Fibroblast of lung (primary cell): Measurements from ENCODE around the gene FAAP100. TPM values are rescaled to one million over a fixed set of nuclear protein-coding genes. Genes with fewer than 3 reads are reported as not detected.
A peak's percentile ranks its signal among the peaks of the same experiment; 100 is the strongest.

ENCODE experiments used
- DNase-seq, 2 donors: peaks; one replicate each; pipeline versions ENCODE4 v3.0.0 to v3.0.0-alpha.2; 2010; ENCODE audit warnings: low read depth in 2 of 2
- H2AFZ ChIP-seq: 2 replicates; pipeline ENCODE4 v1.5.1; 2012; ENCODE audit warnings: low read length, control low read depth, inconsistent platforms
- H3K27ac ChIP-seq: 2 replicates; pipeline ENCODE4 v1.5.1; 2011; ENCODE audit warnings: low read length, control low read depth; ENCODE audit not compliant: insufficient read depth
- H3K27me3 ChIP-seq: 2 replicates; pipeline ENCODE4 v1.5.1; 2011; ENCODE audit warnings: mild to moderate bottlenecking, low read length; ENCODE audit not compliant: control insufficient read depth, insufficient read depth
- H3K36me3 ChIP-seq: 2 replicates; pipeline ENCODE4 v1.5.1; 2011; ENCODE audit warnings: low read length; ENCODE audit not compliant: control insufficient read depth, insufficient read depth
- H3K4me1 ChIP-seq: 2 replicates; pipeline ENCODE4 v1.5.1; 2011; ENCODE audit warnings: low read length; ENCODE audit not compliant: control insufficient read depth, insufficient read depth; ENCODE audit errors: extremely low read depth
- H3K4me2 ChIP-seq: 2 replicates; pipeline ENCODE4 v1.5.1; 2011; ENCODE audit warnings: low read length, control low read depth; ENCODE audit not compliant: insufficient read depth; ENCODE audit errors: extremely low read depth
- H3K4me3 ChIP-seq, 4 experiments: fragments of 200-600 bp in 1 of 4; sonication (generic) in 1 of 4; replicated peaks in 1 of 4; 2 replicates each; pipeline ENCODE4 v1.5.1; 2011 to 2016; ENCODE audit warnings: low read length in 4 of 4, low read depth in 3 of 4, mild to moderate bottlenecking in 3 of 4, control low read depth in 2 of 4, inconsistent platforms in 1 of 4, mixed read lengths in 1 of 4; ENCODE audit not compliant: insufficient read depth in 1 of 4; ENCODE audit errors: control extremely low read depth in 1 of 4
- H3K79me2 ChIP-seq: 2 replicates; pipeline ENCODE4 v1.5.1; 2012; ENCODE audit warnings: mild to moderate bottlenecking, low read length, inconsistent platforms; ENCODE audit not compliant: control insufficient read depth, insufficient read depth
- H3K9ac ChIP-seq: 2 replicates; pipeline ENCODE4 v1.5.1; 2011; ENCODE audit warnings: mild to moderate bottlenecking, low read length, control low read depth; ENCODE audit not compliant: insufficient read depth
- H3K9me3 ChIP-seq: 2 replicates; pipeline ENCODE4 v1.5.1; 2012; ENCODE audit warnings: low read depth, low read length; ENCODE audit not compliant: control insufficient read depth, insufficient read depth
- H4K20me1 ChIP-seq: 2 replicates; pipeline ENCODE4 v1.5.1; 2011; ENCODE audit warnings: low read length; ENCODE audit not compliant: control insufficient read depth, insufficient read depth; ENCODE audit errors: extremely low read depth
- EZH2 ChIP-seq: IDR thresholded peaks from 2 replicates; pipeline ENCODE4 v1.5.1; 2012; ENCODE audit warnings: low read length, control low read depth, mild to moderate bottlenecking; ENCODE audit errors: missing control alignments
- polyA plus RNA-seq, 2 donors: library from polyadenylated mRNA; depleted of rRNA in 1 of 2; stranded (reverse) in 1 of 2; unstranded in 1 of 2; fragments of >200 nt; gene quantifications; 2 replicates each; pipeline ENCODE4 v1.2.1, GENCODE V29; 2011 to 2012; ENCODE audit warnings: missing spikeins in 1 of 2
- total RNA-seq: library from RNA; depleted of rRNA; stranded (reverse); fragments of >200 nt; gene quantifications from 2 replicates; pipeline ENCODE4 v1.2.1, GENCODE V29; 2014
- TF ChIP-seq, protein P1 (sequence below), 2 donors: IDR thresholded peaks in 1 of 2; conservative IDR thresholded peaks in 1 of 2; 1 replicate in 1 of 2; 2 replicates in 1 of 2; pipeline ENCODE4 v1.5.1; 2011 to 2012; ENCODE audit warnings: low read length in 2 of 2, control low read depth in 1 of 2, inconsistent platforms in 1 of 2, low read depth in 1 of 2, mild to moderate bottlenecking in 1 of 2

FAAP100 gene
- total and polyA plus RNA-seq, 2 donors (not counting 1 experiment from before 2014, with no cell fraction given): 6.7 to 10.4 TPM

DNA sequence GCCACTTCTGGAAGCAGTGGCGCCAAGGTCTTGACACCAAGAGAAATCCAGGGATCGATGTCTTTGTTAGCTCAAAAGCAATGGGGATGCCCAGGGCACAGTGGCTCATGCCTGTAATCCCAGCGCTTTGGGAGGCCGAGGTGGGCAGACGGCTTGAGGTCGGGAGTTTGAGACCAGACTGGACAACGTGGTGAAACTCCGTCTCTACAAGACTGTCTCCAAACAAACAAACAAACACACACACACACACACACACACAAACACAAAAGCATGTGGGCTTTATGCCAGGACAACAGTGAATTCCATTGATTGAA is 22.4 kb upstream of the FAAP100 start:
- TF ChIP-seq, protein P1, sequence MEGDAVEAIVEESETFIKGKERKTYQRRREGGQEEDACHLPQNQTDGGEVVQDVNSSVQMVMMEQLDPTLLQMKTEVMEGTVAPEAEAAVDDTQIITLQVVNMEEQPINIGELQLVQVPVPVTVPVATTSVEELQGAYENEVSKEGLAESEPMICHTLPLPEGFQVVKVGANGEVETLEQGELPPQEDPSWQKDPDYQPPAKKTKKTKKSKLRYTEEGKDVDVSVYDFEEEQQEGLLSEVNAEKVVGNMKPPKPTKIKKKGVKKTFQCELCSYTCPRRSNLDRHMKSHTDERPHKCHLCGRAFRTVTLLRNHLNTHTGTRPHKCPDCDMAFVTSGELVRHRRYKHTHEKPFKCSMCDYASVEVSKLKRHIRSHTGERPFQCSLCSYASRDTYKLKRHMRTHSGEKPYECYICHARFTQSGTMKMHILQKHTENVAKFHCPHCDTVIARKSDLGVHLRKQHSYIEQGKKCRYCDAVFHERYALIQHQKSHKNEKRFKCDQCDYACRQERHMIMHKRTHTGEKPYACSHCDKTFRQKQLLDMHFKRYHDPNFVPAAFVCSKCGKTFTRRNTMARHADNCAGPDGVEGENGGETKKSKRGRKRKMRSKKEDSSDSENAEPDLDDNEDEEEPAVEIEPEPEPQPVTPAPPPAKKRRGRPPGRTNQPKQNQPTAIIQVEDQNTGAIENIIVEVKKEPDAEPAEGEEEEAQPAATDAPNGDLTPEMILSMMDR (conservative IDR thresholded peaks at IDR 0.05 in 1 of 2, IDR thresholded peaks at IDR 0.05 in 1 of 2; ENCODE audit: low read depth in 1 of 2, low read length in 2 of 2): no peak
- no peak for TF ChIP-seq EZH2
- peaks cover 28% of the 10 kb centered on the region for H3K36me3 ChIP-seq
- no peaks in the 10 kb centered on the region for H4K20me1 ChIP-seq
- no peak overlapping the region for H3K4me3 ChIP-seq
- DNase-seq: no peak
- no peak overlapping the region for H3K4me2 ChIP-seq
- H2AFZ ChIP-seq: no peak overlapping the region
- H3K9ac ChIP-seq: no peak overlapping the region
- H3K79me2 ChIP-seq: peaks cover 19% of the 10 kb centered on the region
- H3K27ac ChIP-seq: no peak overlapping the region
- H3K4me1 ChIP-seq: peaks cover 18% of the 10 kb centered on the region
- H3K27me3 ChIP-seq: no peaks in the 10 kb centered on the region
- no peaks in the 10 kb centered on the region for H3K9me3 ChIP-seq

DNA sequence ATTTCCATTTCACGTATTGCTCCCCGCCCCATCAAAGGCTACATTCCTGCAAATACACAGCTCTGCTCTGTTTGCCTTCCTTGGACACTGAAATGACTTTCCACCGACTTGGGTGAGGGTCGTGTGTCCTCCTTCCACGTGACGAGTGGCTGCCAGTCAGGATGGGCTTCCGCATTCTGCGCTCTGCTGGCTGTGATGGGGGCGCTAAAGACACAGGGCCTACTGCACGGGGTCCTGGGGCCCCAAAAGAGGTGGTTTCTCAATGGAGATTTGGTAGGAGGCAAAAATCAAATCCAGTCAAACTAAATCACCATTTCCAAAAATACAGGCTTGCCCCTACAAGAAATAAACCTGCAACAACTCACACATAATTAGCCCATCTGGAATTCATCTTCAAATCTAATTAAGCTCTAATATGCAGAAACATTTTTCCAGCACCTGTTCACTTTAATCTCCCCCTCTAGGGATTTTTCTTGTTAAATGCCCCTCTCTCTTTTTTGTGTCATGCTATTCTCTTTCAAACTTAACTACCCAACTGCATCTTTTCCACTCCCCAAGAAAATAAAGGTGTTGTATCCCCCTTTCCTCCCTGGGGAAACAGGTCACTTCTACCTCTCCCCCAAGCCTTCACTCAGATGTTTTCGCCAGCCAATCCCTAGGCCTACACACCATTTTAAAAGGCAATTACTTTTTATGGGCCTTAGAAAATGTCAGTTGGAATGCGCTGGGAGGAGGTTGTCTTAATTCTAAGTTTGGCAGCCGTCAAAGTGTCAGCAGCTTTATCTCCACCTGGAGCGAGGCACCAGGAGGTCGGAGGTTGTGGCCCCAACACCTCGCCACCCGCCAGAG is 21.9 kb upstream of the FAAP100 start:
- Histone ChIP-seq H3K27me3 (no peaks in the 10 kb centered on the region), H3K4me2 (no peak overlapping the region), H3K4me1 (peaks cover 18% of the 10 kb centered on the region), H3K9ac (no peak overlapping the region), H4K20me1 (no peaks in the 10 kb centered on the region), H3K4me3 (no peak overlapping the region), H3K36me3 (peaks cover 30% of the 10 kb centered on the region), H3K27ac (no peak overlapping the region), H3K9me3 (no peaks in the 10 kb centered on the region), H2AFZ (no peak overlapping the region), H3K79me2 (peaks cover 14% of the 10 kb centered on the region)
- TF ChIP-seq, protein P1 (conservative IDR thresholded peaks at IDR 0.05 in 1 of 2, IDR thresholded peaks at IDR 0.05 in 1 of 2; ENCODE audit: low read depth in 1 of 2, low read length in 2 of 2): no peak
- no peak for TF ChIP-seq EZH2
- DNase-seq: no peak

DNA sequence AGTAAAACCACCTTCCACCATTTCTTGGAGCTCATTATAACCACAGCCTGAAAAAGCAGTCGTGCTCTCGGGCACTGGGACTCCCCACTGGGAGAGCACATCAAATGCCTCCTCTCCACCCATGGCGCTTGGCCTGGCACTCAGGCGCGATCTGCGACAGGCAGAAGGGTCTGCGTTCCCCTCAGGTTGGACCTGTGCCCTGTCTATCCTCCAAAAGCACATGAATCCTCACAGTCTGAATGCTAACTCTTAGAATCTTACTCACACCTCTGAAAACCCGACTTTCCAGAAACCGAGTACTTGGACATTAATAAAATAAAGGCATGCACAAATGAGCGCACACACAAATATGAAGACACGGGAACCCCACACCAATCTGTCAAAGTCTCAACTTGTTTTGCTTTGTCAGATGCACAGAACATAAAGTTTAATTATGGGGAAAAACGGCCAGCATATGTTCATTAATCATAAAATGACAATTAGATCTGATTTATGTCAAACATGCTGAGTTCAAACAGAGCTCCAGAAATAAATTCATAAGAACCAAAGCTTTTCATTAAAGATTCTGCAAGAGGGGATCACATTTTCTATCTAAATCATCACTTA is 20.5 kb upstream of the FAAP100 start:
- no peaks in the 10 kb centered on the region for H3K9me3 ChIP-seq
- peak in 1 of 2 donors; percentile 56 for DNase-seq
- no peaks in the 10 kb centered on the region for H3K27me3 ChIP-seq
- peaks cover 10% of the 10 kb centered on the region for H3K79me2 ChIP-seq
- H4K20me1 ChIP-seq: no peaks in the 10 kb centered on the region
- no peak overlapping the region for H3K9ac ChIP-seq
- H2AFZ ChIP-seq: no peak overlapping the region
- no peak overlapping the region for H3K27ac ChIP-seq
- H3K4me1 ChIP-seq: peaks cover 20% of the 10 kb centered on the region
- H3K4me3 ChIP-seq: no peak overlapping the region
- peaks cover 30% of the 10 kb centered on the region for H3K36me3 ChIP-seq
- H3K4me2 ChIP-seq: no peak overlapping the region
- no peak for TF ChIP-seq EZH2
- TF ChIP-seq, protein P1 (conservative IDR thresholded peaks at IDR 0.05 in 1 of 2, IDR thresholded peaks at IDR 0.05 in 1 of 2; ENCODE audit: low read depth in 1 of 2, low read length in 2 of 2): no peak
